HUDEP-2 (cell line): ENCODE data around the gene FAM174C.

Source experiments
- DNase-seq, 76 experiments: peaks; one replicate each; lab custom pipeline; 2025; ENCODE audit not compliant: unreplicated experiment in 76 of 76; lab: John Stamatoyannopoulos, UW

Gene FAM174C

GRCh38 chr19:1249298-1249989 lies 25.9 kb upstream of the FAM174C start:
- DNase-seq: peak in 72 of 76 experiments; percentile 52 to 98 (median 94)

GRCh38 chr19:1249990-1250436 lies 25.3 kb upstream of the FAM174C start:
- peak in 1 of 76 experiments; percentile 64 for DNase-seq

- peak in 31 of 76 experiments; percentile 19 to 59 (median 38) for DNase-seq
Measured at GRCh38 chr19:1250437-1251260, 24.7 kb upstream of the FAM174C start.

- DNase-seq: peak in 59 of 76 experiments; percentile 25 to 83 (median 63)
Measured at GRCh38 chr19:1251330-1252220, 23.8 kb upstream of the FAM174C start.

GRCh38 chr19:1252221-1252820 lies 23.0 kb upstream of the FAM174C start:
- DNase-seq: peak in 61 of 76 experiments; percentile 37 to 93 (median 72)

GRCh38 chr19:1252821-1253513 lies 22.4 kb upstream of the FAM174C start:
- peak in 70 of 76 experiments; percentile 79 to 99 (median 93) for DNase-seq

GRCh38 chr19:1253514-1254080 lies 21.7 kb upstream of the FAM174C start:
- peak in 7 of 76 experiments; percentile 63 to 91 (median 89) for DNase-seq

- DNase-seq: no peak
Measured at GRCh38 chr19:1254081-1254527, 21.2 kb upstream of the FAM174C start.

- no peak for DNase-seq
Measured at GRCh38 chr19:1254530-1255185, 20.7 kb upstream of the FAM174C start.

- no peak for DNase-seq
Measured at GRCh38 chr19:1255186-1256161, 19.9 kb upstream of the FAM174C start.

- no peak for DNase-seq
Measured at GRCh38 chr19:1256646-1257474, 18.5 kb upstream of the FAM174C start.

- no peak for DNase-seq
Measured at GRCh38 chr19:1257475-1258162, 17.7 kb upstream of the FAM174C start.

GRCh38 chr19:1258163-1258492 lies 17.2 kb upstream of the FAM174C start:
- no peak for DNase-seq

GRCh38 chr19:1258707-1259205 lies 16.6 kb upstream of the FAM174C start:
- DNase-seq: no peak

- peak in 56 of 76 experiments; percentile 21 to 83 (median 50) for DNase-seq
Measured at GRCh38 chr19:1259206-1259875, 16.0 kb upstream of the FAM174C start.
